Keratinocyte (primary cell): ENCODE measurements around the gene DALRD3. TPM values are rescaled to one million over a fixed set of nuclear protein-coding genes. Genes with fewer than 3 reads are reported as not detected.

Experiments used
- DNase-seq: peaks from one replicate; pipeline ENCODE4 v3.0.0-alpha.2; 2011; ENCODE audit warnings: low read depth, missing footprints, low spot score
- FAIRE-seq: peaks from 2 replicates; lab custom pipeline; 2011; peaks lifted over from hg19 to GRCh38; lab: Jason Lieb, UNC
- H2AFZ ChIP-seq: 2 replicates; pipeline ENCODE4 v1.6.0; 2012; ENCODE audit warnings: low read length, control low read depth, inconsistent platforms; ENCODE audit not compliant: control insufficient read depth
- H3K27ac ChIP-seq: 2 replicates; pipeline ENCODE4 v1.5.1; 2011; ENCODE audit warnings: low read length; ENCODE audit not compliant: control insufficient read depth, insufficient read depth
- H3K27me3 ChIP-seq: 3 replicates; pipeline ENCODE4 v1.6.0; 2011; ENCODE audit warnings: low read length; ENCODE audit not compliant: control insufficient read depth, insufficient read depth; ENCODE audit errors: extremely low read depth
- H3K36me3 ChIP-seq, 2 experiments: 2 replicates in 1 of 2; 3 replicates in 1 of 2; pipeline ENCODE4 v1.5.1; 2011; ENCODE audit warnings: low read length in 2 of 2, mild to moderate bottlenecking in 1 of 2; ENCODE audit not compliant: control insufficient read depth in 2 of 2, insufficient read depth in 2 of 2; ENCODE audit errors: extremely low read depth in 1 of 2
- H3K4me1 ChIP-seq: 3 replicates; pipeline ENCODE4 v1.5.1; 2011; ENCODE audit warnings: low read length; ENCODE audit not compliant: control insufficient read depth, insufficient read depth; ENCODE audit errors: extremely low read depth
- H3K4me2 ChIP-seq: 3 replicates; pipeline ENCODE4 v1.6.0; 2011; ENCODE audit warnings: low read depth, low read length; ENCODE audit not compliant: control insufficient read depth, insufficient read depth; ENCODE audit errors: extremely low read depth
- H3K4me3 ChIP-seq, 3 experiments: fragments of 200-600 bp in 1 of 3; sonication (generic) in 1 of 3; 2 replicates in 2 of 3; 3 replicates in 1 of 3; pipeline ENCODE4 v1.5.1; 2011 to 2016; ENCODE audit warnings: low read length in 3 of 3, mild to moderate bottlenecking in 3 of 3, control low read depth in 2 of 3, inconsistent platforms in 1 of 3, low read depth in 1 of 3, mixed read lengths in 1 of 3, mixed run types in 1 of 3, moderate library complexity in 1 of 3; ENCODE audit not compliant: control insufficient read depth in 2 of 3, insufficient read depth in 2 of 3; ENCODE audit errors: extremely low read depth in 1 of 3
- H3K79me2 ChIP-seq: 2 replicates; pipeline ENCODE4 v1.6.0; 2012; ENCODE audit warnings: low read length; ENCODE audit not compliant: control insufficient read depth, insufficient read depth
- H3K9ac ChIP-seq: 3 replicates; pipeline ENCODE4 v1.6.0; 2011; ENCODE audit warnings: low read length; ENCODE audit not compliant: control insufficient read depth, insufficient read depth; ENCODE audit errors: extremely low read depth
- H3K9me1 ChIP-seq: 3 replicates; pipeline ENCODE4 v1.6.0; 2011; ENCODE audit warnings: low read length; ENCODE audit not compliant: control insufficient read depth, insufficient read depth; ENCODE audit errors: extremely low read depth
- H3K9me3 ChIP-seq: 2 replicates; pipeline ENCODE4 v1.5.1; 2012; ENCODE audit warnings: low read depth, low read length; ENCODE audit not compliant: control insufficient read depth
- H4K20me1 ChIP-seq: 3 replicates; pipeline ENCODE4 v1.6.0; 2011; ENCODE audit warnings: low read length; ENCODE audit not compliant: control insufficient read depth, insufficient read depth; ENCODE audit errors: extremely low read depth
- EZH2 ChIP-seq: IDR thresholded peaks from one replicate; pipeline ENCODE4 v1.6.1; 2012; ENCODE audit warnings: inconsistent platforms, mild to moderate bottlenecking, low read length, moderate library complexity
- dilution Hi-C: fragments of 300-500 bp; cut with MboI; formaldehyde crosslinking; loops from one replicate; pipeline ENCODE4 v1.7.0; 2020; ENCODE audit warnings: low sequenced_read_pairs; ENCODE audit not compliant: extremely low pct_ligation_motif_present
- polyA plus RNA-seq, 5 experiments: library from polyadenylated mRNA; depleted of rRNA in 3 of 5; stranded (reverse) in 3 of 5; stranded (forward) in 1 of 5; unstranded in 1 of 5; fragments of >200 nt; gene quantifications; 1 replicate in 1 of 5; 2 replicates in 3 of 5; 3 replicates in 1 of 5; pipeline versions ENCODE4 v1.2.1 to v1.2.3, GENCODE V29; 2011 to 2012; ENCODE audit warnings: missing spikeins in 2 of 5, low read depth in 1 of 5, low replicate concordance in 1 of 5
- TF ChIP-seq, protein P1 (sequence below), 3 experiments: IDR thresholded peaks in 1 of 3; conservative IDR thresholded peaks in 1 of 3; optimal IDR thresholded peaks in 1 of 3; 2 replicates in 2 of 3; 3 replicates in 1 of 3; pipeline versions ENCODE3 to v1.5.1; 2011; ENCODE audit warnings: low read length in 3 of 3, mild to moderate bottlenecking in 3 of 3, moderate library complexity in 2 of 3, control low read depth in 1 of 3, inconsistent platforms in 1 of 3; ENCODE audit not compliant: insufficient read depth in 2 of 3; ENCODE audit errors: extremely low read depth in 1 of 3

The DALRD3 gene
- polyA plus RNA-seq, 1 donor (not counting 4 experiments of a cell fraction or from before 2014, with no cell fraction given): 33.7 TPM

DNA sequence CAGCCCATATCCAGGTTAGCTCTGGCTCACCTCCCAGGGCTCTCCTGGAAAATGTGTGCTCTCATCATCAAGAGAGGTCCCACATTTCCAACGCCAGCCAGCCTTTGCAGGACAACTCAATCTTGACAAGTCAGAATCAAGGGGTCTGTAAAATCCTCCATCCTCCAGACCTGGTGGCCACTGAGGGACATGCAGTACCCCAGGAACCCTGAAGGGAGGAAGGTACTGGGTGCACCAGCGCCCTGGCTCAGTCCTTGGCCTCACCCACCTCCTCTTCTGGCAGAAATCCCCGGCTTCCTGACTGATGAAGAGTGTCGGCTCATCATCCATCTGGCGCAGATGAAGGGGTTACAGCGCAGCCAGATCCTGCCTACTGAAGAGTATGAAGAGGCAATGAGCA lies 17.2 kb downstream of the DALRD3 start:
- Histone ChIP-seq H3K36me3 (no peaks in the 10 kb centered on the region), H3K79me2 (no peaks in the 10 kb centered on the region), H3K9ac (no peak overlapping the region), H3K27ac (no peak overlapping the region), H3K9me3 (no peaks in the 10 kb centered on the region), H4K20me1 (no peaks in the 10 kb centered on the region), H3K4me2 (no peak overlapping the region), H3K9me1 (no peaks in the 10 kb centered on the region), H3K4me1 (no peaks in the 10 kb centered on the region), H3K4me3 (no peak overlapping the region), H2AFZ (no peak overlapping the region), H3K27me3 (no peaks in the 10 kb centered on the region)
- dilution Hi-C loops: no loop called here
- TF ChIP-seq EZH2: no peak
- no peak for DNase-seq
- no peak for FAIRE-seq

DNA sequence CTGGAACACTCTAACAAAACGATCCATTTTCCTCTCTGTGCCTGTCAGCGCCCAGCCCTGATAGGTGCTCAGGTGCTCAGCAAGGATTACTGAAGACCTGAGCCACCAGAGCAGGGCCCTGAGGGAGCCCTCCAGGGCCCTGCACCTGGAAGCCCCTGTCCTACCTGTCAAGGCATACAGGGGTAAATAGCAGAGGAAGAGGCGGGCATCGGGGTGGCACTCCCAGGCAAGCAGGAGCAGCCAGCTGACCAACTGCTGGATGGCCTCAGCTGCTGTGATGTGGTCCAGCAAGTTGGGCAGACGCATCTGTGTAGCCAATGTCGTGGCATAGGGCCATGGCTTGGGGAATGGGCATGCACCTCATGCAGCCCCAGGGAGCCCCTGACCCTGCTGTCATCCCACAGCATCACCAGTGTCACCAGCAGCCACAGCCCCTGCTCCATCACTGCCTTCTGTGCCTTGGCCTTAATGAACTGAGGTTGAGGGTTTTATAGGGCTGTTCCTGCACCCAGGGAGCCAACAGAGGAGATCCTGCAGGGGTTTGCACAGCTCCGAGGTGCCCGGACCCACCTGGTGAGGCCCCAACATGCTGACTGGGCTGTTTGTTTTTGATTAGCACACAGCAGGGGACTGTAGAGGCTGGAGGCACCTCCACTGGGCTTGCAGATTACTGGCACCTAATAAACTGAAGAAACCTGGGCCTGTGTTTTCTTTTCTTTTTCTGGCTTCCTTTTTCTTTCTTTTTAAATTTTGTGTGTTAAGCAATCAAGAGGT lies 19.1 kb downstream of the DALRD3 start:
- no peak for FAIRE-seq
- H3K27me3 ChIP-seq: no peaks in the 10 kb centered on the region
- no peaks in the 10 kb centered on the region for H3K36me3 ChIP-seq
- H3K4me3 ChIP-seq: no peak overlapping the region
- no peaks in the 10 kb centered on the region for H3K9me1 ChIP-seq
- no peaks in the 10 kb centered on the region for H3K79me2 ChIP-seq
- H3K9me3 ChIP-seq: no peaks in the 10 kb centered on the region
- H4K20me1 ChIP-seq: no peaks in the 10 kb centered on the region
- TF ChIP-seq, protein P1, sequence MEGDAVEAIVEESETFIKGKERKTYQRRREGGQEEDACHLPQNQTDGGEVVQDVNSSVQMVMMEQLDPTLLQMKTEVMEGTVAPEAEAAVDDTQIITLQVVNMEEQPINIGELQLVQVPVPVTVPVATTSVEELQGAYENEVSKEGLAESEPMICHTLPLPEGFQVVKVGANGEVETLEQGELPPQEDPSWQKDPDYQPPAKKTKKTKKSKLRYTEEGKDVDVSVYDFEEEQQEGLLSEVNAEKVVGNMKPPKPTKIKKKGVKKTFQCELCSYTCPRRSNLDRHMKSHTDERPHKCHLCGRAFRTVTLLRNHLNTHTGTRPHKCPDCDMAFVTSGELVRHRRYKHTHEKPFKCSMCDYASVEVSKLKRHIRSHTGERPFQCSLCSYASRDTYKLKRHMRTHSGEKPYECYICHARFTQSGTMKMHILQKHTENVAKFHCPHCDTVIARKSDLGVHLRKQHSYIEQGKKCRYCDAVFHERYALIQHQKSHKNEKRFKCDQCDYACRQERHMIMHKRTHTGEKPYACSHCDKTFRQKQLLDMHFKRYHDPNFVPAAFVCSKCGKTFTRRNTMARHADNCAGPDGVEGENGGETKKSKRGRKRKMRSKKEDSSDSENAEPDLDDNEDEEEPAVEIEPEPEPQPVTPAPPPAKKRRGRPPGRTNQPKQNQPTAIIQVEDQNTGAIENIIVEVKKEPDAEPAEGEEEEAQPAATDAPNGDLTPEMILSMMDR (optimal IDR thresholded peaks at IDR 0.05 in 1 of 3, IDR thresholded peaks at IDR 0.05 in 1 of 3, conservative IDR thresholded peaks at IDR 0.05 in 1 of 3; ENCODE audit: extremely low read depth in 1 of 3, insufficient read depth in 2 of 3, low read length in 3 of 3): no peak
- TF ChIP-seq EZH2: no peak
- H3K4me1 ChIP-seq: no peaks in the 10 kb centered on the region
- H3K9ac ChIP-seq: no peak overlapping the region
- no peak for DNase-seq
- no peak overlapping the region for H3K4me2 ChIP-seq
- no peak overlapping the region for H2AFZ ChIP-seq
- dilution Hi-C loops: no loop called here
- no peak overlapping the region for H3K27ac ChIP-seq
